ENCODE data around the gene TLE3. TPM values are rescaled to one million over a fixed set of nuclear protein-coding genes. Genes with fewer than 3 reads are reported as not detected.
A peak's percentile ranks its signal among the peaks of the same experiment; 100 is the strongest.

TLE3 gene
- total RNA-seq, 2 donors from 2014 or later: 157 to 246 TPM

DNA sequence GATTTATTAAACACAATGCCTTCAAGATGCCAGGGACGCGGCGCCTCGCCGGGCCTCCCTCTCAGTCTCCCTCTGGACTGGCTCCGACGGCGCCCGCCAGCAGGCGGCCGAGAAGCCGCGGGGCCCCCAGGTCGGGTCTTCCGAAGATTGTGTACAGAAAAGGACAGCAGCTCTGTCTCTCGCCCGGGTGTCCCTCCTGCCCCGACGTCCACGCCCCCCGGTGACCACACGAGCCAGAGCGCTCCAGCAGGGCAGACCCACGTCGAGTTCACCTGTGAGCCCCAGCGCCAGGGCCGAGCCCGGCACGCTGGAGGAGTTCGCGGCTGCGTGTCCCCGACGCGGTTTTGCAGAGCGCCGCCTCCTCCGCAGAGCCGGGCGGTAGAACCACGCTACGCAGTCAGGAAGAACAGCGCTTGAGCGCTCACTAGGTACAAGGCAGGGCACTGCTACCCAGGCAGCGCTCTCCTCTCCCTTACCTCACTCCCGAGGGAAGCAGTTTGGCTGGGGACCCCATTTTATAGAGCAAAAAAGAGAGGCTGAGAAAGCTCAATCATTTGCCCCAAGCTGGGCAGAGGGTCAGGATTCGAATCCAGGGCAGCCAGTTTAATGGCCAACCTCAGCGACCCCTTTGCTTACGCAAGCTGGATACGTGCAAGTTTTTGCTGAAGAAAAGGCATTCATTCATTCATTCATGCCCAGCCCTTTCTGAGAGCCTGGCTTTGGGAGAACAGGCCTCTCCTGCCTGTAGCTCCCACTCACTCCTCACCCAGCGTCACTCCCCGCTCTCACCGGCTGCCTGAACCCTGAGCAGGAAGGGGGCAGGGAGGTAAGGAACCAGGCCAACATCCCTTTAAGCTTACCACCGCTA is 3.0 kb upstream of the TLE3 start:
- no peak for DNase-seq (ENCODE audit: low spot score)
- WGBS: 3% methylated on average over 47 of the region's 54 CpGs
- H3K27ac ChIP-seq: peak overlapping the region; percentile 59 to 67
- intact Hi-C loops (cut with DNase I): loop anchor here (2.0 to 5.0 kb wide), 2 partner anchors 96 to 222 kb away; no protein-coding TSS in a partner anchor
- TF ChIP-seq, protein P1, sequence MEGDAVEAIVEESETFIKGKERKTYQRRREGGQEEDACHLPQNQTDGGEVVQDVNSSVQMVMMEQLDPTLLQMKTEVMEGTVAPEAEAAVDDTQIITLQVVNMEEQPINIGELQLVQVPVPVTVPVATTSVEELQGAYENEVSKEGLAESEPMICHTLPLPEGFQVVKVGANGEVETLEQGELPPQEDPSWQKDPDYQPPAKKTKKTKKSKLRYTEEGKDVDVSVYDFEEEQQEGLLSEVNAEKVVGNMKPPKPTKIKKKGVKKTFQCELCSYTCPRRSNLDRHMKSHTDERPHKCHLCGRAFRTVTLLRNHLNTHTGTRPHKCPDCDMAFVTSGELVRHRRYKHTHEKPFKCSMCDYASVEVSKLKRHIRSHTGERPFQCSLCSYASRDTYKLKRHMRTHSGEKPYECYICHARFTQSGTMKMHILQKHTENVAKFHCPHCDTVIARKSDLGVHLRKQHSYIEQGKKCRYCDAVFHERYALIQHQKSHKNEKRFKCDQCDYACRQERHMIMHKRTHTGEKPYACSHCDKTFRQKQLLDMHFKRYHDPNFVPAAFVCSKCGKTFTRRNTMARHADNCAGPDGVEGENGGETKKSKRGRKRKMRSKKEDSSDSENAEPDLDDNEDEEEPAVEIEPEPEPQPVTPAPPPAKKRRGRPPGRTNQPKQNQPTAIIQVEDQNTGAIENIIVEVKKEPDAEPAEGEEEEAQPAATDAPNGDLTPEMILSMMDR (IDR thresholded peaks at IDR 0.05): peak in 2 of 4 experiments; percentile 8 to 35
- TF ChIP-seq POLR2A (IDR thresholded peaks at IDR 0.05) (no peak), POLR2AphosphoS5 (IDR thresholded peaks at IDR 0.05) (no peak)
- H3K4me3 ChIP-seq: peak overlapping the region; percentile 11 to 27
- H3K9me3 ChIP-seq: no peaks in the 10 kb centered on the region
- no peaks in the 10 kb centered on the region for H3K27me3 ChIP-seq (replicated peaks; ENCODE audit: insufficient read depth)
- H3K4me1 ChIP-seq (replicated peaks): peaks cover 5% of the 10 kb centered on the region
- H3K36me3 ChIP-seq: no peaks in the 10 kb centered on the region

DNA sequence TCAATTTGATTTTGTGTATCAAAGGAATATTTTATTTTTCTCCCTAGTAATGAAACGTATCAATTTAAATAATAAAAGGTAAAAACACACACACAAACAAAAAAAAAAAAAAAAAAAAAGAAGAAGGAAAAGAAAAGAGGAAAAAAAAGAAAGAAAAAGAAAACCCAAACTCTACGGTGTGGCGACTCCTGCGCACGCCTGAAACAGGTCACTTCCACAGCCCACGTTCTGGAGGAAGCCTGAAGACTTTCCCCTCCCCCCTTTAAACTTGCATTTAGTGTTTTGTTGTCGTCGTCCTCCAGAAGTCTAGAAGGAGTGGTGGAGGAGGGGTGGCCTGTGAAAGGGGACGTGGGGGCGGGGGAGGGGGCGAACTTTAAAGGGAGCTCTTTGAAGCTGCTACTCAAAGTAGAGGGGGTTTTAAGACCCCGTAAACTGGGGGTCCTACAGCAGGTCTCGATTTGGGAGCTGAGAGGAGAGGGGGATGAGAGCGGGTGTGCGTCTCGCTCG is 2.3 kb upstream of the TLE3 start:
- no peak for DNase-seq (ENCODE audit: low spot score)
- Histone ChIP-seq H3K27ac (peak overlapping the region; percentile 59 to 67), H3K9me3 (no peaks in the 10 kb centered on the region), H3K4me1 (replicated peaks) (peaks cover 5% of the 10 kb centered on the region), H3K27me3 (replicated peaks; ENCODE audit: insufficient read depth) (no peaks in the 10 kb centered on the region), H3K4me3 (peak overlapping the region; percentile 11 to 27), H3K36me3 (no peaks in the 10 kb centered on the region)
- 1% methylated on average over 17 of the region's 17 CpGs for WGBS
- TF ChIP-seq POLR2AphosphoS5 (IDR thresholded peaks at IDR 0.05): no peak
- intact Hi-C loops (cut with DNase I): loop anchor here (2.0 to 10.0 kb wide), 5 partner anchors 97 to 635 kb away; no protein-coding TSS in a partner anchor

DNA sequence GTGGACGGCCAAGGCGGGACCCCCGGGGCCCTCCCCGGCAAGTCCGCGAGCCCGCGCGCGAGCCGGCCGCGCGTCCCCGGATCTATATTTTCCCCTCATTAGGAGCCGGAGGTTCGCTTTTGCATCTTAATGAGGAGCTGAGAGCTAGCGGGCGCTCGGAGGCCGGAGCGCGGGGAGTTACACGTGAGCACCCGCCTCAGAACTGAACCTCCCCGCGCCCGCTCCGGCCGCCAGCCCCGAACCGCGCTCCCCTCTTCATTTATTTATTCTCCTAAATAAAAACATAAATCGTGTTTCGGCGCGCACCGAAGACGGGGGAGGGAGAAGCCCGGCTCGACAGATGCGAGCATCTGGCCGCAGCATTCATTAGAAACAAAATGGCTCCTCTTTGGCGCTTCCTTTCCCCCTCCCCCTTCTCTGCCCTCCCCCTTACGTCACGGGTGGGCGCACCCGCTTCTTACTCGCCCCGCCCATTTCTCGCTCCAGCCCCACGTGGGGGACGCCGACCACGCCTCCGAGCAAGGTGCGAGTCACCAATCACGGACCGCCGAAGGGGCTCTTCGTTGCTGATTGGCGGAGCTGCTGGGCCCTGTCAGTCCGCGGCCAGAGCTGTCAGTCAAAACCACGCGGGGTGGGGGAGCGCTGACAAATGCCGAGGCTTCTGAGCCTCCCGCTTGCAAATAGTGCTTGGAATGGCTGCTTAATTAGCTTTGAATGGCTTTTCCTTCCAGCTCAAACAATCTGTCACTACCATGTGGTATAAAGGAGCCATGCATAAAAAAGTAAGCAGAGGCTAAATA is 1.6 kb upstream of the TLE3 start:
- peak; percentile 100 for DNase-seq (ENCODE audit: low spot score)
- Histone ChIP-seq H3K4me1 (replicated peaks) (peaks cover 5% of the 10 kb centered on the region), H3K4me3 (peak overlapping the region; percentile 95 to 96), H3K9me3 (no peaks in the 10 kb centered on the region), H3K27ac (peak overlapping the region; percentile 97 to 98), H3K36me3 (no peaks in the 10 kb centered on the region), H3K27me3 (replicated peaks; ENCODE audit: insufficient read depth) (no peaks in the 10 kb centered on the region)
- WGBS: under 1% methylated on average over 69 of the region's 69 CpGs
- intact Hi-C loops (cut with DNase I): loop anchor here (10.0 kb wide), 3 partner anchors 365 to 635 kb away; no protein-coding TSS in a partner anchor
- TF ChIP-seq POLR2AphosphoS5 (IDR thresholded peaks at IDR 0.05) (peak; percentile 95), POLR2A (IDR thresholded peaks at IDR 0.05) (peak; percentile 94)
- TF ChIP-seq, protein P1 (IDR thresholded peaks at IDR 0.05): peak in 2 of 4 experiments; percentile 14 to 19

DNA sequence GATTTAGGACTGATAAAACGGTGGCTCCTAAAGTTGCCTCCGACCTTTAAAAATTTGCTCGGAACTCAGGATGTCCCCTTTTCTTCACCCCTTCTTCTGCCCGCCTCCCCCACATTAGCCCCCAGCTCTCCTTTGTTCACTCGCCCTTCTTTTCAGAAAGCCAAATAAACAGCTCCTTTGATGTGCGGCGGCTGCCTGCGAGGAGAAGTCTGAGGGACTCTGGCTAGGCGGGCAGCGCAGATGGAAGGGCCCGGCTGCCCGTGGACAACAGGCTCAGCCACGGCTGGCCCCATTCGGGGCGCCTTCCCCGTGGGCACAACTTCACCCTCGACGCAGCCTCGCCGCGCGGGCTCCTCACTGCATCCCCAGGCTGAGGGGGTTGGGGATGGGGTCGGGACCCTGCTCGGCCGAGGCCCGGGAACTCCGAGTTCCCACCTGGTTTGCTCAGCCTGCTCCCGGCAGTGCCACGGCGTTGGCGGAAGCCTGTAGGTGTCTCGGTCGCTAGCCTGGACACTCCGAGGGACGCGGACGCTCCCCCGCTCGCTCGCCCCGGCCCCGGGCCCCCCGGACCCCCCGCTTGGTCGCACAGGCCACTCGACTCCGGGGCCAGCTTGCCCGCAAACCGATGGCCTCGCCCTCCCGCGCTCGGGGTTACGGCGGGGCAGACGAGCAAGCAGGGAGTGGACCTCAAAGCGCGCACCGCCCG is 897 bp upstream of the TLE3 start:
- intact Hi-C loops (cut with DNase I): loop anchor here (10.0 kb wide), 3 partner anchors 366 to 634 kb away; no protein-coding TSS in a partner anchor
- WGBS: under 1% methylated on average over 41 of the region's 60 CpGs

More for the DNA sequence above, 897 bp upstream of the TLE3 start:
- H3K27me3 ChIP-seq (replicated peaks; ENCODE audit: insufficient read depth): no peaks in the 10 kb centered on the region
- TF ChIP-seq POLR2A (IDR thresholded peaks at IDR 0.05): peak; percentile 8
- TF ChIP-seq POLR2AphosphoS5 (IDR thresholded peaks at IDR 0.05): no peak
- TF ChIP-seq, protein P1 (IDR thresholded peaks at IDR 0.05): no peak
- no peaks in the 10 kb centered on the region for H3K9me3 ChIP-seq
- H3K27ac ChIP-seq: peak overlapping the region; percentile 97 to 98
- DNase-seq (ENCODE audit: low spot score): no peak
- peak overlapping the region; percentile 95 to 96 for H3K4me3 ChIP-seq
- H3K36me3 ChIP-seq: no peaks in the 10 kb centered on the region
- H3K4me1 ChIP-seq (replicated peaks): peaks cover 5% of the 10 kb centered on the region

All from prostate gland (tissue), 2 donors.